NCI-H146 treated with DMSO at 0.1 percent for 48 hours (cell line): ENCODE data around the gene KCNG3.
"Not testable (repeated sequence)": the region's sequence is repeated elsewhere in the genome, so short reads cannot be mapped to it uniquely, and the experiment has no call there.

Experiments used
- DNase-seq: peaks from one replicate; lab custom pipeline; 2025; ENCODE audit not compliant: unreplicated experiment; lab: John Stamatoyannopoulos, UW

Gene KCNG3

DNA sequence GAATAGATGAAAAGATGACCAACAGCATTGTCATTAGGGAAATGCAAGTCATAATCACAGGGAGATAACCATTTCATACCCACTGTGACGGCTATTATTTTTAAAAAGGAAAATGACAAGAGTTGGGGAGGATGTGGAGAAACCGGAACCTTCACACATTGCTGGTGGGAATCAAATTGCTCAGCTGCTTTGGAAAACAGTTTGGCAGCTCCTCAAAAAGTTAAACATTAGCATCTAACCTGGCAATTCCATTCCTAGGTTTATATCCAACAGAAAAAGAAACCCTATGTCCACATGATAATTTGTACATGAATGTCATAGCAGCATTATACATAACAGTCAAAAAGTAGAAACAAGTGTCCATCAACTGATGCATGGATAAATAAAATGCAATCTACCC lies 58.2 kb downstream of the KCNG3 start:
- peak; percentile 13 for DNase-seq

DNA sequence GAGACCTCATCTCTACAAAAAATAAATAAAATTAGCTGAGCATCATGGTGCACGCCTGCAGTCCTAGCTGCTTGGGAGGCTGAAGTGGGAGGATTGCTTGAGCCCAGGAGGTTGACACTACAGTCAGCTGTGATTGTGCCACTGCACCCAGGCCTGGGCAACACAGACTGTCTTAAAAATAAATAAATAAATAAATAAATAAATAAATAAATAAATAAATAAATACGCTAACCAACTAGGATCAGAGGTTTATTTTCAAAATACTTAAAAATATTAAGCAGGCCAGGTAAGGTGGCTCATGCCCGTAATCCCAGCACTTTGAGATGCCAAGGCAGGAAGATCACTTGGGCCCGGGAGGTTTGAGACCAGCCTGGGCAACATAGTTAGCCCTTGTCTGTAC lies 63.6 kb downstream of the KCNG3 start:
- no peak for DNase-seq

DNA sequence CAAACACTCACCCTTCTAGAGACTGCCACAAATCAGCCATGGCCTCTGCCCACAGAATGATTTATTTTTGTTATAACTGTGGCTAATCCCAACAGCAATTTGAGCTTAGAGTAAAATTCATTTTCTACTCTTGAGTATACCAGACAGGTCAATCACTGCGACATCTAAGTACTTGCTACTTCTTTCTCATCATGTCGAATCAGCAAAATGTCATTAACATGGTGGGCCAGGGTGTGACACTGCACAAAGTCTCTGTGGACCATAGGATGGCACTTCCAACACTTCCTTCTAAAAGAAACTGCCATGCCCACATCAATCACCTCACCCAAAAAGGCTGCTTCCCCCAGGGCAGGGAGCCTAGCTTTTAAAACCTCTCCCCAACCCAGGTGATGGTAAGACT lies 64.4 kb downstream of the KCNG3 start:
- no peak for DNase-seq

DNA sequence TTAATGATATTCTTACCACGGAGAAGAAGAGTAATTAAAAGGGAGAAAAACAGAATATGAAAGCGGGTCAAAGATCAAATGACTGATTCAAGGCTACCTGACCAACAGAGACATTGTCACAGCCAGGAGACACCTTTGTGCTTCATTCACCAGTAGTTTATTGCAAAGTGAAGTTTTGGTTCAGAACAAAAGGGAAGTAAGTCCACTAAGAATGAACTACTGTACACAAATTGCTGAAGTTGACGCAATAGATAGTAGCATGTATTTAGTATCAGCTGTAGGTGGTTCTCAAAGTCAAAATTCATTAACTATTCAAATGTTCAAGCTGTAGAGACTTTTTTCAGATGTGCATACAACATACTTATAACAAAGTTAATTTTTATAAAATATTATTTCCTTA lies 68.1 kb downstream of the KCNG3 start:
- no peak for DNase-seq

DNA sequence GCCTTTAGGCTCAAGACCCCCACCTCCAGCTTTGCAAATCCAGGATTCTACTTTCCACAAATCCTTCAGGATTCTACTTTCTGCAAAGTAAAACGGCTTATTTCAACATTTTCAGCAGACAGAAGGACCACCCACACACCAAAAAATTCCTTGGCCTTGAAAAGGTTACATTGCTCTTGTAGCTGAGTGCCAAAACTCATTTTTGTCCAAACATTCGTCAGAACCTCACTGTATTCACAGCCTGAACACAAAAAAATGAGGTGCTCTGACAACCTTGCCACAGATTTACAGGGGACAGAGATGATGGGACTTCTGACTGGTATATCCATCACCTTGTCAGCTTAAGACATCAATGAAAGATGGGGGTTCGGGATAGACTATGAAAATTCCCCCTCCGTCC lies 69.7 kb downstream of the KCNG3 start:
- DNase-seq: no peak

DNA sequence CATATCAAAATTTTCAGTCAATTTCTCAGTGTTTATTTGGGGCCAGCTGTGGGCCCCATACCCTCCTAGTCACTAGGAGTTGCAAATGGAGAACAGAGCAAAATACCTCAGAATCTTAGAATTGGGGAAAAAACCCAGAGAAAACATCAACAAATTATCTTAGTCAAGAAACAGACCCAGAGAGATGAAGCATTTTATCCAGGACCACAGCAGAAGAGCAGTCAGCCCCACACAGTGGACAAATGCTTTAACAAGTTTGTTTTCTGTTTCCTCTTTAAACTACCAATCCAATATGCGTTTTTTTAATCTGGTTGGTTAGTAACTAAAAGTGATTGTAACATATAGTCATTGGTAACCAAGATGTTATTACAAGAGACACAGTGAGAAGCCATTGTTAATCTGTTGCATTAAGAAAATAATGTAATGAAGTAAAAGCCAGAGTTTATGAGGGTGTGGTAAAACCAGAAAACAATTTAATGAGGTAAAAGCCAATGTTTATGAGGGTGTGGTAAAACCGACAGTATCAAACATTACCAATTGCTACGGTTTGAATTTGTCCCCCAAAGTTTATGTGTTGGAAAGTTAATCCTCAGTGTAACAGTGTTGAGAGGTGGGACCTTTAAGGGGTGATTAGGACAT lies 72.1 kb downstream of the KCNG3 start:
- no peak for DNase-seq

DNA sequence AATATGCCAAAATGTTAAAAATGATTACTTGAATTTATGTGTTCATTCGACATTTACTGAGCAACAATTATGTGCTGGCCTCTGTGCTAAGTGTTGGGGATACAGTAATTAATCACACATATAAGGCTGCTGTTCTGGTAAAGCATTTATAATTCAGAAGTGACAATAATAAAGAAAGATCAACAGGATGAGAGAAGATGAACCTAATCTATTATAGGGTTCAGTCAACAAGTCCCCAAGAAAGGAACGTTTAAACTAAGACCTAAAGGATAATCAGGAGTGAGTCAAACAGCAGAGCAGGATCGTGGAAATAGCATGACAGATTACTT lies 72.7 kb downstream of the KCNG3 start:
- DNase-seq: no peak

DNA sequence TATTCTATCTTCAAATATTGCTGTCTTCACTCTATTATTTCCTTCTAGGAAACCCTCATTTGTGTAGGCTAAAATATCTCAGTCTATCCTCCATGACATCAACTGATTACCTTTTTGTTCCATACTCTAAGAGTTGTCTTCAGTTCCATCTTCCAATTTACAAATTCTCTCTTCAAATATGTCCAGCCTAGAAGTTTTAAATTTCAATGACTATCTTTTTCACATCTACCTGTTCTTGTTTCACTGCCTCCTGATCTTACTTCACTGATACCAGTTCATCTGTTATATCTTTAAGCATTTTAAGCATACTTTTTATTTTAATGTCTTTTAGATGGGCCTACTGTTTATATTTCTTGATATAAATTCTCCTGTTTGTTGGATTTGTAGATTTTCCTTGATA lies 79.1 kb downstream of the KCNG3 start:
- no peak for DNase-seq

DNA sequence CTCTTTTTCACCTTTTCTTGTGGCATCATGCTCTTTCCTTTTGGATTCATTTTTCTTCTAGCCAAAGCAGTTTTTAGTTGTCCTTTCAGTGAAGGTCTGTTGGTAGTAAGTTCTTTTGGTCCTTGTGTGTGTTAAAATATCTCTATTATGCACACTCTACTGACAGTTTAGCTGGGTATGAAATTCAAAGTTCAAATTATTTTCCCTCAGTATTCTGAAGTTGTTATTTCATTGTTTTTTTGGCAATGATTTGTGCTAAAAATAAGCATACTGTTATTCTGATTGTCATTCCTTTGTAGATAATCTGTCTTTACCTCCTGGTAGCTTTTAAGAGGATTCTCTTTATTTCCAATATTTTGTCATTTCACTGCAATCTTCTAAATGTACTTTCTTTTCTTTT lies 79.6 kb downstream of the KCNG3 start:
- no peak for DNase-seq

DNA sequence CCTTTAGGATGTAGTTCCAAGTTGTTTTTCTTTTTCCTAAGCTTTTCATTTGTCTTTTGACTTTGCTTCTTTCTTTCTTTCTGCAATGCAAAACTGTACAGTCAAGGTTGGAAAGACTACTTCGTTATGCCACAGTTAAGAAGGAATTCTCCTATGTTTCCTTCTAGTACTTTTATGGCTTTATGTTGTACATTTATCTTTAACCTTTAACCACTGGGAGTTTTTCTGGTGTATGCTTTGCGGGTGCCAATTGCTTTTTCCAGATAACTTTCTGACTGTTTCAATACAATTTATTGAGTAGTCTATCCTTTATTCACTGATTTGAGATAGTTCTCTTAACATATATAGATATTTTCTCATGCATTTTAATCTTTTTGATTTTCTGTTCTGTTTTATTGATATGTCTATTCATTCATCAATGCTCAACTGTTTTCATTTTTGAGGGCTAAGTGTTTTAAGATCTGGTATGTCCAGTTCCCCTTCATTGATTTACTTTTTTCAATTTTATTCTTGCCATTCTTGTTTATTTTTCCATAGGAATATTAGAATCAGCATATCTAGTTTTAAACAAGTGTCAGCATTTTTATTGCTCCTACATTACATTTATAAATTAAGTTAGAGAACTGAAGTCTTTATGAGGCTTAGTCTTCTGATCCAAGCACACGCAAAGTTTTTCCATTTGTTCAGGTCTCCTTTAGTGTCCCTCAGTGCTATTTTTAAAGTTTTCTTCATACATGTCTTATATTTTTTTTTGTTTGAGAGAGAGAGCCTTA lies 82.9 kb downstream of the KCNG3 start:
- no peak for DNase-seq

DNA sequence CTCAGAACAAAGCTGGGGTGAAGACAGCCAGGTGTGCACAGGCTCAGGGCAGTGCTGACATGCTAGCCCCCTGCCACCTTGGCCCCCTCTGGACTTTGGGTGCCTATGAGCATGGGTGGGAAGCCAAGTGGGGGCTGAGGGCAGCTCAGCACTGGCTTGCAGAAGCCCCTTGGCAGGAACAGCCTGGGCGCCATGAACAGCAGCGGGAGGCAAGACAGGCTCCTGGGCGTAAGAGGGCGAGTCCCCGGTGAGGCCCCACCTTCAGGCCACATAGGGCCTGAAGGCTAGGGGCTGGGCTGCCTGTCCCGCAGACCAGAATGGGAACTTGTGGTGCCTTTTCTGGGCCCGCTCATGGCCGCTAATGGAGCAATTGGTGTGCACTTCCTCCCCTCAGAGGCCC lies 85.8 kb downstream of the KCNG3 start:
- DNase-seq: no peak

DNA sequence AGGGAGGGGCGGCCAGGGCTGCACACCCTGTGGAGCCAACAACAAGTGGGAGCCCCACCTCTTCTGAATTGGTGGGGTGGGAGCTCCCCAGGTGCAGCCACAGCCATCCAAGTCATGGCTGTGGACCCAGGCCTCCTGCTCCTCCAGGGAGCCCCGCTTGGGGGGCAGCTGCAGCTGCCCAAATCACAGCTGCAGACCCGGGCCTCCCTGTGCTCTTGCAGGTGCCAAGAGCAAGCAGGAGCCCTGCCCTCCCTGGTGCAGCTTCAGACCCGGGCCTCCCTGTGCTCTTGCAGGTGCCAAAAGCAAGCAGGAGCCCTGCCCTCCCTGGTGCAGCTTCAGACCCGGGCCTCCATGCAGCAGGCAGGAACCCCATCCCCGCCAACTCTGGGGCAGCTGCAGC lies 86.3 kb downstream of the KCNG3 start:
- no peak for DNase-seq

DNA sequence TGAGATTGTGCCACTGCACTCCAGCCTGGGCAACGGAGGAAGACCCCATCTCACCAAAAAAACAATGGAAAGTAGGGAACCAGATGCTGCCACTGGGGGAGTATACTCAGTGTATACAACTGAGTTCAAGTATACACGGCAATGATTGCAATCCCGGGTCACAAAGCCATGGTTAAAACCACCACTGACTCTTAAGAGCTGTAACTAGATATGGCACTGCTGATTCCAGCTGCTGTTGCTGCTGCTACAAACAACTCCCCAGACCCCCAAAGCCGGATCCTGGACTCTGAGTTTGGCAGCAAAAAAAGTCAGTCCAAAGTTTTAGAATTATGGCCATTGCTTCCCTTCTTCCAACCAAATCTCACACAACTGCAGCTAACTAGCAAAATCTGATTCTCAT lies 89.1 kb downstream of the KCNG3 start:
- DNase-seq: no peak

DNA sequence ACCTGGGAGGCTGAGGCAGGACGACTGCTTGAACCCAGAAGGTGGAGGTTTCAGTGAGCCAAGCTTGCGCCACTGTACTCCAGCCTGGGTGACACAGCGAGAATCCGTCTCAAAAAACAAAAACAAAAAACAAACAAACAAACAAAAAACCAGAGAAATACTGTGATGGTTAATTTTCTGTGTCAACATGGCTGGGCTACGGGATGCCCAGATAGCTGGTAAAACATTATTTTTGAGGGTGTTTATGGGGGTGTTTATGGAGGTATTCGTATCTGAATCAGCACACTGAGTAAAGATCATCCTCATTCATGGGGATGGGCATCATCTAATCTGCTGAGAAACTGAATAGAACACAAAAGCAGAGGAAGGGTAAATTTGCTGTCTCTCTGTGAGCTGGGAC lies 92.0 kb downstream of the KCNG3 start:
- no peak for DNase-seq

DNA sequence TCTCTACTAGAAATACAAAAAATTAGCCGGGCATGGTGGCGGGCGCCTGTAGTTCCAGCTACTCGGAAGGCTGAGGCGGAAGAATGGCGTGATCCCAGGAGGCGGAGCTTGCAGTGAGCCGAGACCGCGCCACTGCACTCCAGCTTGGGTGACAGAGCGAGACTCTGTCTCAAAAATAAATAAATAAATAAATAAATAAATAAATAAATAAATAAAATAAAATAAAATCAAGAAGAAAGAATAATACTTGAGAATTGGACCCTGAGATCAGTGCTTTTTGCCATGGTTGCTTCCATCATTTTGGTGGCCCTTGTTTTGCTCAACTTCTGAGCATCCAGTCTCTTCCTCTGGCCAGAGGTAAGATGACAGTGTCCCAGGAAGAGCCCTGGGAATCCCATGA lies 95.7 kb downstream of the KCNG3 start:
- not testable (repeated sequence) for DNase-seq

DNA sequence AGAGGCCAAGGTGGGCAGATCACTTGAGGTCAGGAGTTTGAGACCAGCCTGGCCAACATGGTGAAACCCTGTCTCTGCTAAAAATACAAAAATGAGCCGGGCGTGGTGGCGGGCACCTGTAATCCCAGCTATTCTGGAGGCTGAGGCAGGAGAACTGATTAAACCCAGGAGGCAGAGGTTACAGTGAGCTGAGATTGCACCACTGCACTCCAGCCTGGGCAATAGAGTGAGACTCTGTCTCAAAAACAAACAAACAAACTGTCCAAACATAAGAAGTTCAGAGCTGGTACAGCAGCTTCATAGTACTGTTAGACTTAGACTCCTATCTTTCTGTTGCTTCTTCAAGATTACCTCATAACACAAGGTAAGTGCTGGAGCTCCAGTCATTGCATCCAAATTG lies 100.5 kb downstream of the KCNG3 start:
- not testable (repeated sequence) for DNase-seq

DNA sequence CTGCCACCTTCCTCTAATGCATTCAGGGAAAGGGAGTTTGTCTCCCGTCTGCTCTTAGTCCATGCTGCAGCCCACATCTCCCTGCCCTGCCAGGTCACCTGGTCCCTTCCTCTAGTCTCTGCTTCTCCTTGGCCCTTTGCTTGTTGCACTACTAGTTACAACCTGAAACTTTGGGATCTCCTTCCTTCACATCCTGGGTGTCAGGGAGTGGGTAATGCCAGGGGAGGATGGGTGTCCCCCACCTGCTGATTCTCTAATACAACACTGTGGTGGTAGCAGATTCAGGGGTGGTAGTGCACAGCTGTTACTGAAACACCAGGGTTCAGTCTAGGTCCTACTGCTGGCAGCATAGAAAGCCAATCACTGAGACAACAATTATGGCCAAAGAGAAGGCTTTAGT lies 101.6 kb downstream of the KCNG3 start:
- no peak for DNase-seq
